Stimulated activated CD8-positive, alpha-beta memory T cell treated with anti-CD3 and anti-CD28 coated beads, Interleukin-7, amount 100 ng/mL, for 4 hours (primary cell): ENCODE data around the gene TSSK1B.
"Not testable (repeated sequence)": the region's sequence is repeated elsewhere in the genome, so short reads cannot be mapped to it uniquely, and the experiment has no call there.

ENCODE experiments used
- DNase-seq, 2 donors: peaks; one replicate each; pipeline ENCODE4 v3.0.0-alpha.2; 2020; ENCODE audit warnings: low read depth in 2 of 2

The TSSK1B gene

GRCh38 chr5:113397986-113398385 lies 36.8 kb downstream of the TSSK1B start:
- not testable (repeated sequence) for DNase-seq

- DNase-seq, result no peak
Measured at GRCh38 chr5:113397046-113397445, 37.7 kb downstream of the TSSK1B start.

GRCh38 chr5:113394658-113395057 lies 40.1 kb downstream of the TSSK1B start:
- DNase-seq, result no peak

- no peak for DNase-seq
Measured at GRCh38 chr5:113390224-113390623, 44.6 kb downstream of the TSSK1B start.

GRCh38 chr5:113389116-113389515 lies 45.7 kb downstream of the TSSK1B start:
- no peak for DNase-seq

GRCh38 chr5:113387844-113388243 lies 46.9 kb downstream of the TSSK1B start:
- DNase-seq, result no peak

- DNase-seq, result no peak
Measured at GRCh38 chr5:113384782-113385285, 50.0 kb downstream of the TSSK1B start.

GRCh38 chr5:113382731-113383130 lies 52.1 kb downstream of the TSSK1B start:
- no peak for DNase-seq
